Keratinocyte (primary cell): ENCODE measurements around the gene TPCN2. TPM values are rescaled to one million over a fixed set of nuclear protein-coding genes. Genes with fewer than 3 reads are reported as not detected.
A peak's percentile ranks its signal among the peaks of the same experiment; 100 is the strongest.

Experiments
- DNase-seq: peaks from one replicate; pipeline ENCODE4 v3.0.0-alpha.2; 2011; ENCODE audit warnings: low read depth, missing footprints, low spot score
- FAIRE-seq: peaks from 2 replicates; lab custom pipeline; 2011; peaks lifted over from hg19 to GRCh38; lab: Jason Lieb, UNC
- H2AFZ ChIP-seq: 2 replicates; pipeline ENCODE4 v1.6.0; 2012; ENCODE audit warnings: low read length, control low read depth, inconsistent platforms; ENCODE audit not compliant: control insufficient read depth
- H3K27ac ChIP-seq: 2 replicates; pipeline ENCODE4 v1.5.1; 2011; ENCODE audit warnings: low read length; ENCODE audit not compliant: control insufficient read depth, insufficient read depth
- H3K27me3 ChIP-seq: 3 replicates; pipeline ENCODE4 v1.6.0; 2011; ENCODE audit warnings: low read length; ENCODE audit not compliant: control insufficient read depth, insufficient read depth; ENCODE audit errors: extremely low read depth
- H3K36me3 ChIP-seq, 2 experiments: 2 replicates in 1 of 2; 3 replicates in 1 of 2; pipeline ENCODE4 v1.5.1; 2011; ENCODE audit warnings: low read length in 2 of 2, mild to moderate bottlenecking in 1 of 2; ENCODE audit not compliant: control insufficient read depth in 2 of 2, insufficient read depth in 2 of 2; ENCODE audit errors: extremely low read depth in 1 of 2
- H3K4me1 ChIP-seq: 3 replicates; pipeline ENCODE4 v1.5.1; 2011; ENCODE audit warnings: low read length; ENCODE audit not compliant: control insufficient read depth, insufficient read depth; ENCODE audit errors: extremely low read depth
- H3K4me2 ChIP-seq: 3 replicates; pipeline ENCODE4 v1.6.0; 2011; ENCODE audit warnings: low read depth, low read length; ENCODE audit not compliant: control insufficient read depth, insufficient read depth; ENCODE audit errors: extremely low read depth
- H3K4me3 ChIP-seq, 3 experiments: fragments of 200-600 bp in 1 of 3; sonication (generic) in 1 of 3; 2 replicates in 2 of 3; 3 replicates in 1 of 3; pipeline ENCODE4 v1.5.1; 2011 to 2016; ENCODE audit warnings: low read length in 3 of 3, mild to moderate bottlenecking in 3 of 3, control low read depth in 2 of 3, inconsistent platforms in 1 of 3, low read depth in 1 of 3, mixed read lengths in 1 of 3, mixed run types in 1 of 3, moderate library complexity in 1 of 3; ENCODE audit not compliant: control insufficient read depth in 2 of 3, insufficient read depth in 2 of 3; ENCODE audit errors: extremely low read depth in 1 of 3
- H3K79me2 ChIP-seq: 2 replicates; pipeline ENCODE4 v1.6.0; 2012; ENCODE audit warnings: low read length; ENCODE audit not compliant: control insufficient read depth, insufficient read depth
- H3K9ac ChIP-seq: 3 replicates; pipeline ENCODE4 v1.6.0; 2011; ENCODE audit warnings: low read length; ENCODE audit not compliant: control insufficient read depth, insufficient read depth; ENCODE audit errors: extremely low read depth
- H3K9me1 ChIP-seq: 3 replicates; pipeline ENCODE4 v1.6.0; 2011; ENCODE audit warnings: low read length; ENCODE audit not compliant: control insufficient read depth, insufficient read depth; ENCODE audit errors: extremely low read depth
- H3K9me3 ChIP-seq: 2 replicates; pipeline ENCODE4 v1.5.1; 2012; ENCODE audit warnings: low read depth, low read length; ENCODE audit not compliant: control insufficient read depth
- H4K20me1 ChIP-seq: 3 replicates; pipeline ENCODE4 v1.6.0; 2011; ENCODE audit warnings: low read length; ENCODE audit not compliant: control insufficient read depth, insufficient read depth; ENCODE audit errors: extremely low read depth
- EZH2 ChIP-seq: IDR thresholded peaks from one replicate; pipeline ENCODE4 v1.6.1; 2012; ENCODE audit warnings: inconsistent platforms, mild to moderate bottlenecking, low read length, moderate library complexity
- dilution Hi-C: fragments of 300-500 bp; cut with MboI; formaldehyde crosslinking; loops from one replicate; pipeline ENCODE4 v1.7.0; 2020; ENCODE audit warnings: low sequenced_read_pairs; ENCODE audit not compliant: extremely low pct_ligation_motif_present
- polyA plus RNA-seq, 5 experiments: library from polyadenylated mRNA; depleted of rRNA in 3 of 5; stranded (reverse) in 3 of 5; stranded (forward) in 1 of 5; unstranded in 1 of 5; fragments of >200 nt; gene quantifications; 1 replicate in 1 of 5; 2 replicates in 3 of 5; 3 replicates in 1 of 5; pipeline versions ENCODE4 v1.2.1 to v1.2.3, GENCODE V29; 2011 to 2012; ENCODE audit warnings: missing spikeins in 2 of 5, low read depth in 1 of 5, low replicate concordance in 1 of 5
- TF ChIP-seq, protein P1 (sequence below), 3 experiments: IDR thresholded peaks in 1 of 3; conservative IDR thresholded peaks in 1 of 3; optimal IDR thresholded peaks in 1 of 3; 2 replicates in 2 of 3; 3 replicates in 1 of 3; pipeline versions ENCODE3 to v1.5.1; 2011; ENCODE audit warnings: low read length in 3 of 3, mild to moderate bottlenecking in 3 of 3, moderate library complexity in 2 of 3, control low read depth in 1 of 3, inconsistent platforms in 1 of 3; ENCODE audit not compliant: insufficient read depth in 2 of 3; ENCODE audit errors: extremely low read depth in 1 of 3

The TPCN2 gene
- polyA plus RNA-seq, 1 donor (not counting 4 experiments of a cell fraction or from before 2014, with no cell fraction given): 7.7 TPM

DNA sequence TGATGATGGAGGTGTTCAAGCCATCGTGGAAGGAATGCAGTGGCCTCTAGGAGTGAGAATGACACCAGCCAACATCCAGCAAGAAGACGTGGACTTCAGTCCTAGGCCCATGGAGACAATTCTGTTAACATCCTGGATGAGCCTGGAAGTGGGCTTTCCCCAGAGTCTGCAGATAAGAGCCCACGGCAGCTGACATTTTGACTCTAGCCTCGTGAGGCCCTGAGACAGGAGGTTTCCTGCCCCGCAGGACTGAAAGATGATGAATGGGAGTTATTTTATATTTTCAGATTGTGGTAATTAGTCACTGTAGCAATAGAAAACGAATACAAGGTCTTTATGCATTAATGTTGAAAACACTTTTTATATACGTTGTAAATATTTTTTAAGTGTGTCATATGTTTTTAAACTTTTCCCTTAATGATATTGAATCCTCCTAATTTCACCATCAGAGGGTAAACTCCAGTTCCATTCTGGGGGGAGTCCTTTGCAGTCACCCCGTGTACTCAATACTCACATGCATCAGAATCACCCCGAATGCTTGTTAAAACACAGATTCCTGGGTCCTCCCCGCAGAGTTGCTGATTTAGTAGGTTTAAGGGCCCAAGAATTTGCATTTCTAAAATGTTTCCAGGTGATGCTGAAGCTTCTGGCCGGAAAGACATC is 570 bp upstream of the TPCN2 start:
- Histone ChIP-seq H3K9me1 (no peaks in the 10 kb centered on the region), H3K79me2 (peaks cover 41% of the 10 kb centered on the region), H2AFZ (peak overlapping the region; percentile 79), H3K27ac (peak overlapping the region; percentile 10), H3K4me2 (peak overlapping the region; percentile 92), H3K9ac (no peak overlapping the region), H3K4me3 (peak overlapping the region in 2 of 3 experiments; percentile 24 to 94), H3K4me1 (peaks cover 22% of the 10 kb centered on the region), H3K9me3 (no peaks in the 10 kb centered on the region), H4K20me1 (no peaks in the 10 kb centered on the region), H3K36me3 (no peaks in the 10 kb centered on the region), H3K27me3 (peaks cover 3% of the 10 kb centered on the region)
- DNase-seq (no peak), FAIRE-seq (no peak)
- TF ChIP-seq, protein P1, sequence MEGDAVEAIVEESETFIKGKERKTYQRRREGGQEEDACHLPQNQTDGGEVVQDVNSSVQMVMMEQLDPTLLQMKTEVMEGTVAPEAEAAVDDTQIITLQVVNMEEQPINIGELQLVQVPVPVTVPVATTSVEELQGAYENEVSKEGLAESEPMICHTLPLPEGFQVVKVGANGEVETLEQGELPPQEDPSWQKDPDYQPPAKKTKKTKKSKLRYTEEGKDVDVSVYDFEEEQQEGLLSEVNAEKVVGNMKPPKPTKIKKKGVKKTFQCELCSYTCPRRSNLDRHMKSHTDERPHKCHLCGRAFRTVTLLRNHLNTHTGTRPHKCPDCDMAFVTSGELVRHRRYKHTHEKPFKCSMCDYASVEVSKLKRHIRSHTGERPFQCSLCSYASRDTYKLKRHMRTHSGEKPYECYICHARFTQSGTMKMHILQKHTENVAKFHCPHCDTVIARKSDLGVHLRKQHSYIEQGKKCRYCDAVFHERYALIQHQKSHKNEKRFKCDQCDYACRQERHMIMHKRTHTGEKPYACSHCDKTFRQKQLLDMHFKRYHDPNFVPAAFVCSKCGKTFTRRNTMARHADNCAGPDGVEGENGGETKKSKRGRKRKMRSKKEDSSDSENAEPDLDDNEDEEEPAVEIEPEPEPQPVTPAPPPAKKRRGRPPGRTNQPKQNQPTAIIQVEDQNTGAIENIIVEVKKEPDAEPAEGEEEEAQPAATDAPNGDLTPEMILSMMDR (optimal IDR thresholded peaks at IDR 0.05 in 1 of 3, IDR thresholded peaks at IDR 0.05 in 1 of 3, conservative IDR thresholded peaks at IDR 0.05 in 1 of 3; ENCODE audit: extremely low read depth in 1 of 3, insufficient read depth in 2 of 3, low read length in 3 of 3): no peak
- TF ChIP-seq EZH2: no peak
- dilution Hi-C loops: no loop called here

DNA sequence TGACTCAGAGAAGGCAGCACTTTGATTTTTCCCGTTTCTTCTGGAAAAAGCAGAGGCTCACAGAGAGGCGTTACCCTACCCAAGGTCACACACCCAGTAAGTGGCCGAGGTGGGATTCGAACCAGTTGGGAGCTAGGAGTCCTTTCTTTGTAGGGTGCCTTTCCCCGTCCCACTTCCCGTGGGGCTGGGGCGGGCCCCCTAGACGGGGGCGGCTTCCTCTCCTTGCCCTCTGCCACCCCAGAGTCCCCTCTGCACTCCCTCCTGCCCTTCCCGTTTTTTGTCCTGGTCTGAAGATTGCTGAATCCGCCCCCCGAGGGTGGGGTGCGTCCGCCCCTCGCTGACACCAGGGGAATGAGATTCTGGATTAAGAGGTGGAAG is 747 bp downstream of the TPCN2 start:
- peak overlapping the region; percentile 71 for H3K27ac ChIP-seq

More for the DNA sequence above, 747 bp downstream of the TPCN2 start:
- FAIRE-seq: no peak
- peaks cover 24% of the 10 kb centered on the region for H3K4me1 ChIP-seq
- dilution Hi-C loops: no loop called here
- H3K4me2 ChIP-seq: peak overlapping the region; percentile 92
- H3K9me1 ChIP-seq: no peaks in the 10 kb centered on the region
- H3K4me3 ChIP-seq: peak overlapping the region; percentile 82 to 94 (median 83)
- H3K9ac ChIP-seq: peak overlapping the region; percentile 89
- no peaks in the 10 kb centered on the region for H3K27me3 ChIP-seq
- no peaks in the 10 kb centered on the region for H4K20me1 ChIP-seq
- no peaks in the 10 kb centered on the region for H3K9me3 ChIP-seq
- TF ChIP-seq EZH2: no peak
- TF ChIP-seq, protein P1 (optimal IDR thresholded peaks at IDR 0.05 in 1 of 3, IDR thresholded peaks at IDR 0.05 in 1 of 3, conservative IDR thresholded peaks at IDR 0.05 in 1 of 3; ENCODE audit: extremely low read depth in 1 of 3, insufficient read depth in 2 of 3, low read length in 3 of 3): no peak
- peaks cover 54% of the 10 kb centered on the region for H3K79me2 ChIP-seq
- peaks cover 4% of the 10 kb centered on the region in 2 experiments for H3K36me3 ChIP-seq
- peak overlapping the region; percentile 69 for H2AFZ ChIP-seq
- DNase-seq: no peak
